Inferior parietal cortex (tissue), 1 donor: ENCODE data around the gene CTSV.
"Not testable (repeated sequence)": the region's sequence is repeated elsewhere in the genome, so short reads cannot be mapped to it uniquely, and the experiment has no call there.

Source experiments
- DNase-seq: peaks from one replicate; pipeline ENCODE4 v3.0.0-alpha.2; 2016; ENCODE audit errors: extremely low spot score

The CTSV gene

GRCh38 chr9:97038611-97039513 is at the start of gene CTSV:
TSS of gene CTSV (minus strand) at chr9:97039142. CDS start at chr9:97038043, 1,099 bp downstream.
- peak; percentile 73 for DNase-seq

- DNase-seq, result not testable (repeated sequence)
Observed at GRCh38 chr9:97087668-97088215, 48.8 kb upstream of the CTSV start.

- DNase-seq, result not testable (repeated sequence)
Observed at GRCh38 chr9:97084562-97084991, 45.6 kb upstream of the CTSV start.

GRCh38 chr9:97078362-97078761 is 39.4 kb upstream of the CTSV start:
- DNase-seq, result no peak

GRCh38 chr9:97077452-97078295 is 38.7 kb upstream of the CTSV start:
- no peak for DNase-seq

GRCh38 chr9:97076731-97077451 is 37.9 kb upstream of the CTSV start:
- not testable (repeated sequence) for DNase-seq

- no peak for DNase-seq
Observed at GRCh38 chr9:97076238-97076637, 37.3 kb upstream of the CTSV start.

GRCh38 chr9:97075289-97075985 is 36.5 kb upstream of the CTSV start:
- no peak for DNase-seq

- no peak for DNase-seq
Observed at GRCh38 chr9:97073506-97073905, 34.6 kb upstream of the CTSV start.

- no peak for DNase-seq
Observed at GRCh38 chr9:97072285-97072776, 33.4 kb upstream of the CTSV start.

- DNase-seq, result not testable (repeated sequence)
Observed at GRCh38 chr9:97070325-97070724, 31.4 kb upstream of the CTSV start.

GRCh38 chr9:97067490-97067889 is 28.5 kb upstream of the CTSV start:
- no peak for DNase-seq

- no peak for DNase-seq
Observed at GRCh38 chr9:97064176-97064575, 25.2 kb upstream of the CTSV start.

GRCh38 chr9:97060796-97061195 is 21.9 kb upstream of the CTSV start:
- no peak for DNase-seq

- DNase-seq, result no peak
Observed at GRCh38 chr9:97059626-97060025, 20.7 kb upstream of the CTSV start.

GRCh38 chr9:97057651-97058050 is 18.7 kb upstream of the CTSV start:
- DNase-seq, result no peak

- DNase-seq, result not testable (repeated sequence)
Observed at GRCh38 chr9:97055891-97056290, 16.9 kb upstream of the CTSV start.

- no peak for DNase-seq
Observed at GRCh38 chr9:97053717-97054116, 14.8 kb upstream of the CTSV start.

- no peak for DNase-seq
Observed at GRCh38 chr9:97052735-97053134, 13.8 kb upstream of the CTSV start.

GRCh38 chr9:97046228-97046627 is 7.3 kb upstream of the CTSV start:
- DNase-seq, result no peak

GRCh38 chr9:97045300-97045699 is 6.4 kb upstream of the CTSV start:
- DNase-seq, result no peak
